Measurements from ENCODE around the gene FBXW5.

Gene FBXW5

DNA sequence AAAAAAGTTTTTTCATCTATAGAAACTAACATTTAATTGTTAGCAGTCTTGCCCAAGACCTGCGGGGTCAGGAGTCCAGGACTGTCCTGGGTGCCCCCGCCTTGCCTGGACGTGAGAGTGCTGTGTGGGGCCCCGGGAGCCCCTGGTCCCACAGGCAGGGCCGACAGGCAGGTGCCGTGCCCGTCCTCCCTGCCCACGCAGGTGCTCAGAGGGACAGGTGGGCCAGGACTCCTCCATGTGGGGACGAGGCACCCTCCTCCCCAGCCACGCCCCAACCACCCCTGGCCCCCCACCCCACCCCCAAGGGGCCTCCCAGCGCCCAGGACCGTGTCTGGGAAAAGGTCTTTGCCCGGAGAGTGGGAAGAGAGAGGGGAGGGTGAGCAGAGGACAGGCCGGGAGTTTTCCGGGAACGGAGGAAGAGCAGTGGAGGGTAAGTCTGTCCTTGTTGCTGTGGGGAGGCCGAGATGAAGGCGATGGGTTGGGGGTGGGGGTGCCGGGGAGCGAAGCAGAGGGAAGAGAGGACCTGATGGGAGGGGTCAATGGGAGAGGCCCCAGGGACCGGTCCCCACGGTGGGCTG lies 4.8 kb upstream of the FBXW5 start:
- DNase-seq = no peak

- DNase-seq = no peak
Observed at GRCh38 chr9:136947955-136948510, 3.5 kb upstream of the FBXW5 start.

- DNase-seq = no peak
Observed at GRCh38 chr9:136947028-136947891, 2.7 kb upstream of the FBXW5 start.

GRCh38 chr9:136946228-136947027 lies 1.9 kb upstream of the FBXW5 start:
- DNase-seq = no peak

DNA sequence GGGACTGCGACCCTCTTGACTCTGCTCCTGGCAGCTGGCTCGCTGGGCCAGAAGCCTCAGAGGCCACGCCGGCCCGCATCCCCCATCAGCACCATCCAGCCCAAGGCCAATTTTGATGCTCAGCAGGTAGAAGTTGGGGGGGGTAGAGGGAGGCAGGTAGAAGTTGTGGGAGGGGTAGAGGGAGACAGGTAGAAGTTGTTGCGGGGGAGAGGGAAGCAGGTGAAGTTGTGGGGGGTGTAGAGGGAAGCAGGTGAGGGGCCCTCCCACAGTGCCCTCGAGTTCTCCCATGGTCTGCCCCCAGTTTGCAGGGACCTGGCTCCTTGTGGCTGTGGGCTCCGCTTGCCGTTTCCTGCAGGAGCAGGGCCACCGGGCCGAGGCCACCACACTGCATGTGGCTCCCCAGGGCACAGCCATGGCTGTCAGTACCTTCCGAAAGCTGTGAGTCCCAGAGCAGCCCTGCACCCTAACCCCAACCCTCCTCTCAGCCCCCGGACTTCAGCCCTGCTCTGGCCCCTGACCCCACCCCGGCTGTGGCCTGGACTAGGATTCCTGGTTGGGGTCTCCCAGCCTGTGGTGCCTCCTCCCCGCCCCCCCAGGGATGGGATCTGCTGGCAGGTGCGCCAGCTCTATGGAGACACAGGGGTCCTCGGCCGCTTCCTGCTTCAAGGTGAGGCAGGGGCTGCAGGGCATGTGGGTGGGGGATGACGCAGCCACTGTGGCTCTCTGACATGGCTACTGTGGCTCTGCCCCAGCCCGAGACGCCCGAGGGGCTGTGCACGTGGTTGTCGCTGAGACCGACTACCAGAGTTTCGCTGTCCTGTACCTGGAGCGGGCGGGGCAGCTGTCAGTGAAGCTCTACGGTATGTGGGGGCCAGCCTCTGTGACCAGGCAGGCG lies 1.0 kb upstream of the FBXW5 start:
- DNase-seq = no peak

DNA sequence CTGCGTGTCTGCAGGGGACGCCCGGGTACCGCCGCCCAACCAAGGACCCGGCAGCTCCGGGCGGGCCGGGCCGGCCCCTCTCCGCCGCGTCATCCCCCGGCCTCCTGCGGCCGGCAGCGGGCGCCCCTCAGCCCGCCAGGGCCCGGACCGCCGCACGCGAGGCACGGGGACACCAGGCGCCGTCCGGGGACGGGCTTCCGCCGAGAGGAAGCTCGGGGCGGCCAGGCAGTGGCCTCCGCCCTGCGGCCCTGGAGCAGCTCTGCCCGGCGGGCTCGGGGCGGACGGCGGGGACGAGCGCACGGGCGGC lies 373 bp downstream of the FBXW5 start:
- no peak for DNase-seq

- peak; percentile 59 for DNase-seq
Observed at GRCh38 chr9:136943291-136944211, 987 bp downstream of the FBXW5 start.

DNA sequence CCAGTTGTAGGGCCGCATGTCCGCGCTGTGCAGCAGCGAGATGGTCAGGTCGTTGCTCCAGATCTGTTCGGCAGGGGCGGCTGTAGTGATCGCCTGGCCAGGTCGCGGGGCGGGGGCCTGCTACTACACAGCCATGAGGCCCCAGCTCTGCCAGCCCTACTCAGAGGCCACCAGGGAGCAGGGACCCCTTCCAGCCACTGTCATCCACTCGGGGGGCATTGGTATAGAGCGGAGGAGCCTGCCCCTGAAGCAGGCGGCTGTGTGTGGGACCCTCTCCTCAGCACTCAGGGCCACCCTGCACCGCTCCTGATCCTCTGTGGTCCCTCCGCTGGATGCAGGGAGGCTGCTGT lies 1.7 kb downstream of the FBXW5 start:
- DNase-seq = no peak

- no peak for DNase-seq
Observed at GRCh38 chr9:136942112-136942880, 2.2 kb downstream of the FBXW5 start.

DNA sequence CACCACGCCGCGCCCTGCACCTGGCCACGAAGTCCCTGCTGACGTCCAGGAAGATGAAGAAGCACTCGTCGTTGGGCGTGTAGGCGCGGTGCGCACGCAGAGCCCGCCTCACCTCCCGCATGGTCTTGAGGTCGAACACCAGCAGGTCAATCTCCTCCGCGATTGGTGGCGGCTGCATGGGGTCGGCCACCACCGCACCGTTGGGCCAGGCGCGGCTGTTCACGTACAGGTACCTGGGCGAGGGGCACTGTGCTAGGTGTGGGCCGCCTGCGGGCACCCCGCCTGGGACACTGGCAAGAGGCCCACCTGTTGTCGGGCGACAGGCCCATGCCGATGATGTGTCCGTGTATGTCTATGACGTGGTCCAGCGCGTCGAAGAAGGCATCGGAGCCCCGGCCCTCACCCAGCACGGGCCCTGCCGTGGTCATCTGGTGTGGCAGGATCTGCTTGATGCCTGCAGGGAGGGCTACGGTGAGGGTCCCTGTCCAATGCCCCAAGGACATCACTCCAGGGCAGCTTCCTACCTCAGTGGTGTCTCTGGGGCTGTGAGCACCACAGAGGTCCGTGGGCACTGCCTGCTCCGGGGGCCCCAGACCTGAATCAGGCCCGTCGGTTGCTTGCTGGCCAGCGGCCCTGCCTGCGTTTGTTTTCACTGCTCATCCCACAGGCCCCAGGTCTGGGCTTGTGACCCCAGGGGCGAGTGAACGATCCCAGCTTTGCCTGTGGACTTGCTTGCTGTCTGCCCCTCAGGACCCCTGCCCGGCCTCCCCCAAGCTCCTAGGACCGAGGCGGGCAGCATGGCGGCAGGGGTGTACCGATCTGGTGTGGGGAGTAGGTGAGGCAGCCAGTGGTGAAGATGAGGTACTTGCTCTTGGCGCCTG lies 3.1 kb downstream of the FBXW5 start:
- DNase-seq = no peak

DNA sequence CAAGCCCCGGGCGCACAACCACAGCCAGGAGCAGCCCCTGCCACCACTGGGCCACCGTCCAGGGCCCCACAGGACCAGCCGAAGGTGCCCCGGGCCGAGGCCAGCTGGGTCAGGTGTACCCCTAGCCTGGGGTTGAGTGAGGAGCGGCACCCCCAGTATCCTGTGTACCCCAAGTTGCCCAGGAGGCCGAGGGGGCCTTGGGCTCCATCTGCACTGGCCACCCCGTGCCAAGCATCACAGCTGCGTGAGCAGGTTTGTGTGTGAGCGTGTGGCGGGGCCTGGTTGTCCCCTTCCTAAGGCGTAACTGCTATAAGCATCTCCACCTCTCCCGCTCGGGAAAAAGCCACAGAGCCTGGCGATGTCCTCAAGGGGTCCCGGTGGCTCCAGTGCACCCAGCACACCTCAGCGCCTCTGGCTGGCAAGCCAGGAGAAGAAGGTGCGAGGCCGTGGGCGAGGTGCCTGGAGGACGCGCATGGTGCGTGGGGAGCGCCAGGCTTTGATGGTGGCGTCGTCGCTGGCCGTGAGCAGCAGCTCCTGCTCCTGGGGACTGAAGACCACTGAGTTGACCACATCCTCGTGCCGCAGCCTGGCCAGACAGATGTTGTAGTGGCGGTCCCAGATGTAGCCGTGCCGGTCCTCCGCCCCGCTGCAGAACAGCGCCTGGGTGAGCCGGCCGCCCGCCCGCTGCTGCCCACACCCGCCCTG lies 3.9 kb downstream of the FBXW5 start:
- DNase-seq = no peak

DNA sequence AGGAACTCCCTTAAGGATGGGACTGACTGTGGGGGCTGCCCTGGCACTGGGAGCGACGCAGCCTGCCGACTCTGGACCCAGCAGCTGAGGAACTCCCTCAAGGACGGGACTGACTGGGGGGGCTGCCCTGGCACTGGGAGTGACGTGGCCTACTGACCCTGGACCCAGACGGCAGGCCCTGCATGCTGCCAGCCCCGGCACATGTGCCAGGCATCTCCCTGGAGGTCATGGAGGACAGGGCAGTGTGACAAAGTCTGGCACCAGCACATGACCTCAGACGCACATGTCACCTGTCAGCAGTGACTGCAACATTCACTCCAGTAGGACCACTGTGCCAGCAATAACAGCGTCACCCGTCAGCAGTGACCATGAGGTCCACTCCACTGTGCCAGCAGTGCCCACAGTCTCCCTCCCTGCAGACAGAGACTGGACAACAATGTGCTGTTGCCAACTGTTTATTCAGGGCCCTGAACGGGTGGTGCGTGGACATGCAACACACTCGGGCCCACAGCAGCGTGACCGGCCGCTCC lies 4.5 kb downstream of the FBXW5 start:
- no peak for DNase-seq

DNA sequence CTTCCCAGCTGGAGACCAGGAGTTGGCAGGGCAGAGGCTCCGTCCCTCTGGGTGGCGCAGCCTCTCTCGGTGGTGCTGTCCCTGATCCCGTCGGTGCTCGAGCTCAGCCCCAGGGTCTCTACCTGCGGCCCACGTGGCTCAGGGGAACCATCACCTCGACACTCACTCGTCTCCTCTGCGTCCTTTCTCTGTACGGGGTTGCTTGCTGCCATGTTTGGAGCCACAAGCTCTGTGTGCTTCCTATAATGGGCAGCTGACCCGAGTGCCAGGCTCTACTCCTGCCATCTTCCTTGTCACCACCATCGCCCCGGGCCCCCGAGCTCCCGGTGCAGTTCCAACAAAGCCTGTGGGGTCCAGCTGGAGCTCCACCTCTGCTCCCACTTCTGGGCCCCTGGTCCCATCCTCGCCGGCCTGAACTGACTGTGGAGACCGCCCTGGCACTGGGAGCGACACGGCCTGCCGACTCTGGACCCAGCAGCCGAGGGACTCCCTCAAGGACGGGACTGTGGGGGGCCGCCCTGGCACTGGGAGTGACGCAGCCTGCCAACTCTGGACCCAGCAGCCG lies 5.0 kb downstream of the FBXW5 start:
- DNase-seq = no peak

DNA sequence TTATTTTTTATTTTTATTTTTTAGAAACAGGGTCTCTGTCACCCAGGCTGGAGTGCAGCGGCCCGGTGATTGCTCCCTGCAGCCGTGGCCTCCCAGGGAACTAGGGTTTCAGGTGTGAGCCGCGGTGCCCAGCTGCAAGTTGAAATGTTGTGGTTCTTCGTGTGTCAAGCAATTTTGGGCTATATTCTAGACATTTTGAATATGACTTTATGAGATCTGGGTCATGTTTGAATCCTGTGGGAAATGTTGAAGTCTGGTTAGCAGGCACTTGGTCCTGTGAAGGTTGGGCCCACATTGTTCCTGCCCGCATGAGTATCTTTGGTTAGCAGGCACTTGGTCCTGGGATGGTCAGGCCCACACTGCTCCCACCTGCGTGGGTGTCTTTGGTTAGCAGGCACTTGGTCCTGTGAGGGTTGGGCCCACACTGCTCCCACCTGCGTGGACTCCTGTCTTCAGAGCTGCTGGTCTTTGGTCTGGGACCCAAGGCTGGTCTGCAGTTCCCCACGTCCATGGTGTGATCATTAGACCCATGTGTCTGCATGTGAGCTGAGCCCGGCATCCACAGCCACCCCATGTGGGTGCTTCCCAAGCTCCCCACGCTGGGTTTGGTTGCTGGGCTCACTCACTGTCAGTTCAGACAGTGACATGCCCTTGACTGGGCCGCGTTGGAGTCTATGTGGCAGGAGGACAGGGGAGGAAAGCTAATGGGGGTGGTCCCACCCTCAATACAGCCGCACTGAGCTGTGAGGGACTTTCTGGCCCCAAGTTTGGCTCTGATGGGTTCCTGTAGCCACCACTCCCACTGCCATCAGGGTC lies 7.1 kb downstream of the FBXW5 start:
- DNase-seq = no peak

DNA sequence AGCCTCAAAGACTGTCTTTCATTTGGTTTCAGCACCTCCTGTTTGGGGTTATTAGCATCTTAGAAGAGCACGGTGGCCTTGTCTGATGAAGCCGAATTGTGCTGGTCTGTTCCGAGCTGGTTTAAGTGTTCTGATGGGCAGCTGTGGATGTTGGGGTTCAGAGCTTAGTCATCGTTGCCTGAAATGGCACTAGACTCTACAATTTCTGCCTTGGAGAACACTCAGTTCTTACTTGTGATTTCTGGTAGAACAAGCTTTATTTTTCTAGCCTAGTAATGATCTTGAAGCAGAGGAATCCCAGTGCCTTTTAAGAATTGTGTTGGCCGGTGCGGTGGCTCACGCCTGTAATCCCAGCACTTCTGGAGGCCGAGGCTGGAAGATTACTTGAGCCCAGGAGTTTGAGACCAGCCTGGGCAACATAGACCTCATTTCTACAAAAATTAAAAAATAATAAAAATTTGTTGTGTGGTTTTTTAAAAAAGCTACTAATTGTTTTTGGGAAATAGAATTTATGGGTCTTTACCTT lies 7.8 kb downstream of the FBXW5 start:
- DNase-seq = no peak

DNA sequence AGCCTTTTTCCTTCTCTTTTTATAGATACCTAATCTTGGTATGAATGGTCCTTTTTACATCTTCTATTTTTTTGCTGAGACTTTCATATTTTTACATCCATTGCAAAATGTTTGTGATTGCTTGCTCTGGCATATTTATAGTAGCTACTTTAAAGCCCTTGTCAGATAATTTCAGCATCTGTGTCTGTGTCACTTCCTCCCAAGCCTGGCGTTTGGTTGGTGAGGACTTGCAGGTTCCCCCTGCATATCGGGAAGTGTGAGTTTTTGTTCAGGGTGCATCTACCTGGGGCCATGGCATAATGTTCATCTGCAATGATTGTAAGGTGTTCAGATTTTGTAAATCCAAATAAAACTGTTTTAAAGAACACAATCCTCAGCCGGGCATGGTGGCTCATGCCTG lies 8.9 kb downstream of the FBXW5 start:
- DNase-seq = no peak

DNA sequence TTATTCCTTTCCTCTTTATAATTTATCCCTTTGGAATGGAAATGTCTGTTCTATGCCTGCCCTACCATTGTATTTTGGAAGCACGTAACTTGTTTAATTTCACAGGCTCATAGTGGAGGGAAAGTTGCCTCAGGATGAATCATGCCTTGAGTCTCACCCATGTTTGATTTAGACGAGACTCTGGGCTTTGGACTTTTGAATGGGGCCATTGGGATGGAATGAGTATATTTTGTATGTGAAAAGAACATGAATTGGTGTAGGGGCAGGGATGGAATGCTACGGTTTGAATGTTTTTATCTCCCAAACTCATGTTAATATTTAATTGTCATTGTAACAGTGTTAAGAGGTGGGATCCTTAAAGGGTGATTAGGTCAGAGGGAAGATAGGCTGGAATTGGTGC lies 10.3 kb downstream of the FBXW5 start:
- no peak for DNase-seq
